ENCODE results near the gene FIBIN.
"Not testable (repeated sequence)": the region's sequence is repeated elsewhere in the genome, so short reads cannot be mapped to it uniquely, and the experiment has no call there.

The FIBIN gene

GRCh38 chr11:26983645-26984044, 10.3 kb upstream of the FIBIN start:
- DNase-seq: no peak

GRCh38 chr11:26985470-26985869, 8.4 kb upstream of the FIBIN start:
- no peak for DNase-seq

GRCh38 chr11:26985943-26986342, 8.0 kb upstream of the FIBIN start:
- no peak for DNase-seq

- no peak for DNase-seq
Observed at GRCh38 chr11:26987272-26987671, 6.6 kb upstream of the FIBIN start.

GRCh38 chr11:26987731-26988130, 6.2 kb upstream of the FIBIN start:
- no peak for DNase-seq

GRCh38 chr11:26992031-26992541, 1.8 kb upstream of the FIBIN start:
- no peak for DNase-seq

GRCh38 chr11:26994631-26995095, 751 bp downstream of the FIBIN start:
- no peak for DNase-seq

GRCh38 chr11:26995701-26996460, 2.0 kb downstream of the FIBIN start:
- no peak for DNase-seq

GRCh38 chr11:26997378-26997777, 3.5 kb downstream of the FIBIN start:
- DNase-seq: no peak

GRCh38 chr11:27001136-27001730, 7.3 kb downstream of the FIBIN start:
- not testable (repeated sequence) for DNase-seq

- DNase-seq: no peak
Observed at GRCh38 chr11:27002431-27002830, 8.5 kb downstream of the FIBIN start.

GRCh38 chr11:27002838-27003237, 8.9 kb downstream of the FIBIN start:
- DNase-seq: no peak

GRCh38 chr11:27004103-27004502, 10.2 kb downstream of the FIBIN start:
- no peak for DNase-seq

GRCh38 chr11:27008811-27009535, 15.1 kb downstream of the FIBIN start:
- no peak for DNase-seq

GRCh38 chr11:27011560-27012233, 17.8 kb downstream of the FIBIN start:
- DNase-seq: no peak

- no peak for DNase-seq
Observed at GRCh38 chr11:27012234-27012921, 18.5 kb downstream of the FIBIN start.

- no peak for DNase-seq
Observed at GRCh38 chr11:27013781-27014361, 20.0 kb downstream of the FIBIN start.

GRCh38 chr11:27018902-27019529, 25.1 kb downstream of the FIBIN start:
- DNase-seq: no peak

GRCh38 chr11:27020751-27021150, 26.8 kb downstream of the FIBIN start:
- DNase-seq: no peak

GRCh38 chr11:27022659-27023251, 28.8 kb downstream of the FIBIN start:
- no peak for DNase-seq

GRCh38 chr11:27024865-27025264, 31.0 kb downstream of the FIBIN start:
- no peak for DNase-seq
